ENCODE data around the gene DNAH1.

DNA sequence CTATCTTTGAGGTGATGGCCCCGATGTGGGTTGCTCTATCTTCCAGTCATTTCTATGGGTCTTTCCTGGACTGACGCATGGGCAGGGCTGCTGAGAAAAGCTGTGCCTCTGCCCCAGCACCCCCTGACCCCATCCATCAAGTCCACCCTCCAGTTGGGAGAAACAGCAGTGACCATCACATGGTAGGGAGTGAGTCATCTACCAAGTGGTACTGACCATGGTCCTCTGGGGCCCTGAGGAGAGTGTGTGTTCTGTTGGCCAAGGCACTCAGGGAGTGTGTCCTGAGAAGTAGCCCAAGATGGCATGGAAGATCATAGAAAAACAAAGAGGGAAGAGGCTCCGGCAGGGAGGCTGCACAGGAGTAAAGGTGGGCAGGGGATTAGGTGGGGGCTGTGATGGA lies 1.6 kb upstream of the DNAH1 start:
- no peak for TF ChIP-seq POLR2A (IDR thresholded peaks at IDR 0.05)
- TF ChIP-seq, protein P1, sequence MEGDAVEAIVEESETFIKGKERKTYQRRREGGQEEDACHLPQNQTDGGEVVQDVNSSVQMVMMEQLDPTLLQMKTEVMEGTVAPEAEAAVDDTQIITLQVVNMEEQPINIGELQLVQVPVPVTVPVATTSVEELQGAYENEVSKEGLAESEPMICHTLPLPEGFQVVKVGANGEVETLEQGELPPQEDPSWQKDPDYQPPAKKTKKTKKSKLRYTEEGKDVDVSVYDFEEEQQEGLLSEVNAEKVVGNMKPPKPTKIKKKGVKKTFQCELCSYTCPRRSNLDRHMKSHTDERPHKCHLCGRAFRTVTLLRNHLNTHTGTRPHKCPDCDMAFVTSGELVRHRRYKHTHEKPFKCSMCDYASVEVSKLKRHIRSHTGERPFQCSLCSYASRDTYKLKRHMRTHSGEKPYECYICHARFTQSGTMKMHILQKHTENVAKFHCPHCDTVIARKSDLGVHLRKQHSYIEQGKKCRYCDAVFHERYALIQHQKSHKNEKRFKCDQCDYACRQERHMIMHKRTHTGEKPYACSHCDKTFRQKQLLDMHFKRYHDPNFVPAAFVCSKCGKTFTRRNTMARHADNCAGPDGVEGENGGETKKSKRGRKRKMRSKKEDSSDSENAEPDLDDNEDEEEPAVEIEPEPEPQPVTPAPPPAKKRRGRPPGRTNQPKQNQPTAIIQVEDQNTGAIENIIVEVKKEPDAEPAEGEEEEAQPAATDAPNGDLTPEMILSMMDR (IDR thresholded peaks at IDR 0.05), result no peak

All from testis (tissue), 2 donors.